A549 (cell line): ENCODE data around the gene MAGI1. TPM values are rescaled to one million over a fixed set of nuclear protein-coding genes. Genes with fewer than 3 reads are reported as not detected.

Experiments used
- ATAC-seq, 2 experiments: fragments of 200-7000 bp in 1 of 2; fragments of >200 bp in 1 of 2; cut with Nextera tagmentation in 1 of 2; cut with Tn5 transposase in 1 of 2; 3 replicates each; pipeline versions ENCODE4 v1.8.0 to v1.9.1; 2018 to 2020; ENCODE audit warnings: mild to moderate bottlenecking in 1 of 2, moderate library complexity in 1 of 2
- CTCF ChIA-PET: fragments of 300-600 bp; sonication (Branson Sonifier 250); formaldehyde crosslinking; extraction: SDS; loops from one replicate; lab custom pipeline; 2021; ENCODE audit warnings: antibody characterized with exemption, inconsistent platforms; lab: Yijun Ruan, JAX
- POLR2A ChIA-PET: fragments of 350-600 bp; formaldehyde crosslinking; extraction: SDS; loops from one replicate; lab custom pipeline; 2021; ENCODE audit warnings: antibody characterized with exemption, inconsistent platforms; lab: Yijun Ruan, JAX
- DNase-seq, 2 experiments: peaks; one replicate each; pipeline versions ENCODE4 v3.0.0 to v3.0.0-alpha.2; 2011 to 2016; ENCODE audit warnings: low read depth in 1 of 2, low spot score in 1 of 2
- FAIRE-seq: peaks from 2 replicates; lab custom pipeline; 2011; peaks lifted over from hg19 to GRCh38; lab: Jason Lieb, UNC
- H3K27ac ChIP-seq, 2 experiments: fragments of >200 bp; sonication (Bioruptor Twin); formaldehyde crosslinking; 3 replicates each; pipeline ENCODE4 v1.5.1; 2016 to 2017
- H3K4me1 ChIP-seq: fragments of >200 bp; sonication (Bioruptor Twin); formaldehyde crosslinking; 3 replicates; pipeline ENCODE4 v1.6.1; 2016
- H3K4me2 ChIP-seq: fragments of >200 bp; sonication (Bioruptor Twin); formaldehyde crosslinking; 3 replicates; pipeline ENCODE4 v1.6.1; 2016
- H3K4me3 ChIP-seq: fragments of >200 bp; sonication (Bioruptor Twin); formaldehyde crosslinking; 3 replicates; pipeline ENCODE4 v1.5.1; 2016
- H3K9me3 ChIP-seq: fragments of >200 bp; sonication (Bioruptor Twin); formaldehyde crosslinking; 3 replicates; pipeline ENCODE4 v1.6.1; 2016
- ATOH8 ChIP-seq: fragments of 250-450 bp; sonication (Bioruptor Pico); IDR thresholded peaks from 2 replicates; pipeline ENCODE4 v1.5.0; 2020; ENCODE audit warnings: low read depth, mild to moderate bottlenecking, moderate library complexity
- BHLHE40 ChIP-seq: IDR thresholded peaks from 2 replicates; pipeline ENCODE4 v1.6.1; 2012; ENCODE audit warnings: low read depth, low read length, inconsistent platforms
- CBX2 ChIP-seq: fragments of 200-600 bp; sonication (generic); IDR thresholded peaks from 2 replicates; pipeline ENCODE4 v1.6.1; 2016; ENCODE audit warnings: low read depth, mild to moderate bottlenecking, borderline replicate concordance
- CBX8 ChIP-seq: fragments of 200-600 bp; sonication (generic); IDR thresholded peaks from 2 replicates; pipeline ENCODE4 v1.6.1; 2016
- CEBPB ChIP-seq, 2 experiments: fragments of >200 bp in 1 of 2; sonication (Bioruptor Twin) in 1 of 2; formaldehyde crosslinking in 1 of 2; IDR thresholded peaks; 2 replicates each; pipeline ENCODE4 v1.6.1; 2012 to 2016
- CHD4 ChIP-seq: fragments of 200-600 bp; sonication (generic); IDR thresholded peaks from 2 replicates; pipeline ENCODE4 v1.6.1; 2016; ENCODE audit warnings: antibody characterized with exemption, mild to moderate bottlenecking, borderline replicate concordance
- CTCF ChIP-seq: fragments of >200 bp; sonication (Bioruptor Twin); formaldehyde crosslinking; IDR thresholded peaks from 3 replicates; pipeline ENCODE4 v1.5.1; 2016
- ELK1 ChIP-seq: fragments of 150-350 bp; IDR thresholded peaks from 2 replicates; pipeline ENCODE4 v1.6.1; 2014; ENCODE audit warnings: low read depth, mild to moderate bottlenecking, low read length
- FOSL2 ChIP-seq, 2 experiments: fragments of 450-650 bp in 1 of 2; fragments of >200 bp in 1 of 2; sonication (Bioruptor Twin) in 1 of 2; formaldehyde crosslinking; IDR thresholded peaks; 2 replicates each; pipeline versions ENCODE4 v1.5.0 to v1.6.1; 2016 to 2020; ENCODE audit warnings: mild to moderate bottlenecking in 1 of 2, moderate library complexity in 1 of 2
- FOXS1 ChIP-seq: fragments of 250-450 bp; sonication (Bioruptor Pico); IDR thresholded peaks from 2 replicates; pipeline ENCODE4 v1.5.0; 2020; ENCODE audit warnings: mild to moderate bottlenecking, moderate library complexity
- GATA3 ChIP-seq: IDR thresholded peaks from 2 replicates; pipeline ENCODE4 v1.6.1; 2012; ENCODE audit warnings: borderline replicate concordance
- HOXA7 ChIP-seq: fragments of 250-450 bp; sonication (Bioruptor Pico); IDR thresholded peaks from 2 replicates; pipeline ENCODE4 v1.5.0; 2020; ENCODE audit warnings: mild to moderate bottlenecking, moderate library complexity
- HOXB5 ChIP-seq: fragments of 250-450 bp; sonication (Bioruptor Pico); IDR thresholded peaks from 2 replicates; pipeline ENCODE4 v1.5.0; 2020; ENCODE audit warnings: mild to moderate bottlenecking, moderate library complexity
- JUN ChIP-seq, 2 experiments: fragments of >200 bp; sonication (Bioruptor Twin); formaldehyde crosslinking; IDR thresholded peaks; 2 replicates in 1 of 2; 3 replicates in 1 of 2; pipeline ENCODE4 v1.6.1; 2016 to 2017
- MAFK ChIP-seq: fragments of 450-650 bp; IDR thresholded peaks from 2 replicates; pipeline ENCODE4 v1.6.1; 2014; ENCODE audit not compliant: partially characterized antibody
- MYC ChIP-seq: IDR thresholded peaks from 2 replicates; pipeline ENCODE4 v1.6.1; 2012; ENCODE audit warnings: mild to moderate bottlenecking, inconsistent platforms, low read length, improper control_type of control experiment, borderline replicate concordance
- NFE2L2 ChIP-seq: fragments of 150-350 bp; conservative IDR thresholded peaks from 2 replicates; pipeline ENCODE4 v1.6.1; 2014; ENCODE audit warnings: low read length
- PBX3 ChIP-seq: IDR thresholded peaks from 2 replicates; pipeline ENCODE4 v1.6.1; 2012
- RAD21 ChIP-seq, 2 experiments: fragments of >200 bp in 1 of 2; sonication (Bioruptor Twin) in 1 of 2; formaldehyde crosslinking in 1 of 2; IDR thresholded peaks in 1 of 2; conservative IDR thresholded peaks in 1 of 2; 2 replicates in 1 of 2; 3 replicates in 1 of 2; pipeline ENCODE4 v1.6.1; 2012 to 2018; ENCODE audit warnings: inconsistent platforms in 1 of 2
- RARB ChIP-seq: fragments of 250-450 bp; sonication (Bioruptor Pico); IDR thresholded peaks from 2 replicates; pipeline ENCODE4 v1.8.0; 2021; ENCODE audit warnings: mild to moderate bottlenecking, moderate library complexity
- RCOR1 ChIP-seq: fragments of 150-350 bp; IDR thresholded peaks from 2 replicates; pipeline ENCODE4 v1.6.1; 2014; ENCODE audit warnings: antibody characterized with exemption, low read length, low read depth
- RFX5 ChIP-seq: fragments of 450-650 bp; IDR thresholded peaks from 2 replicates; pipeline ENCODE4 v1.7.1; 2014; ENCODE audit warnings: antibody characterized with exemption, mild to moderate bottlenecking, moderate library complexity
- ZC3H11A ChIP-seq: fragments of 450-650 bp; IDR thresholded peaks from 2 replicates; pipeline ENCODE4 v1.6.1; 2014; ENCODE audit warnings: antibody characterized with exemption, mild to moderate bottlenecking
- ZFP36 ChIP-seq: fragments of 450-650 bp; IDR thresholded peaks from 2 replicates; pipeline ENCODE4 v1.6.1; 2014; ENCODE audit warnings: borderline replicate concordance; ENCODE audit not compliant: partially characterized antibody
- WGBS: methylation state at CpG from one replicate; pipeline ENCODE4 v1.1.6; 2017; ENCODE audit errors: missing lambda C conversion rate; 5-methylcytosine and 5-hydroxymethylcytosine counted together
- polyA plus RNA-seq, 4 experiments: library from polyadenylated mRNA; depleted of rRNA in 3 of 4; stranded (reverse); fragments of >200 nt; fragmentation: RNase III in 1 of 4; extraction: RNeasy Plus Mini Kit Qiagen cat#74134 plus additional on column Dnase treatment in 1 of 4; gene quantifications; 2 replicates in 3 of 4; 3 replicates in 1 of 4; pipeline ENCODE4 v1.2.3, GENCODE V29; 2011 to 2017

The MAGI1 gene
- polyA plus RNA-seq, 2 of the 4 experiments (the other 2 are of a cell fraction): 4.7 to 6.6 TPM

- no peak for TF ChIP-seq ATOH8 (CRISPR knock-in tag)
- TF ChIP-seq NFE2L2: no peak
- TF ChIP-seq FOXS1 (CRISPR knock-in tag): no peak
These were observed 476.3 kb downstream of the MAGI1 start (continued) for GRCh38 chr3:65562447-65562846.

GRCh38 chr3:65561617-65562016 lies 477.1 kb downstream of the MAGI1 start:
- H3K4me1 ChIP-seq: no peaks in the 10 kb centered on the region
- H3K9me3 ChIP-seq: no peaks in the 10 kb centered on the region
- no peak overlapping the region for H3K4me2 ChIP-seq
- CTCF ChIA-PET: interaction anchor here (1.2 to 1.6 kb wide), 2 partner anchors 14 to 70 kb away, joined by 3 to 4 read pairs; no protein-coding TSS in a partner anchor
- POLR2A ChIA-PET: no interaction called here
- WGBS: 58% methylated on average over 3 of the region's 3 CpGs
- TF ChIP-seq PBX3 (no peak), MYC (no peak), JUN (IDR thresholded peaks at IDR 0.05) (no peak), CEBPB (IDR thresholded peaks at IDR 0.05) (no peak), HOXA7 (no peak), HOXB5 (CRISPR knock-in tag) (no peak), BHLHE40 (no peak), CBX8 (no peak), RAD21 (conservative IDR thresholded peaks at IDR 0.05 in 1 of 2, IDR thresholded peaks at IDR 0.05 in 1 of 2) (no peak), CTCF (no peak), ELK1 (no peak), FOSL2 (IDR thresholded peaks at IDR 0.05) (no peak), FOSL2 (CRISPR knock-in tag; IDR thresholded peaks at IDR 0.05) (no peak), RARB (CRISPR knock-in tag) (no peak), GATA3 (no peak), RCOR1 (no peak), CHD4 (no peak)
- DNase-seq (no peak), FAIRE-seq (no peak), ATAC-seq (no peak)
- H3K4me3 ChIP-seq: no peak overlapping the region
- no peak overlapping the region for H3K27ac ChIP-seq

GRCh38 chr3:65560901-65561300 lies 477.8 kb downstream of the MAGI1 start:
- ChIA-PET CTCF (interaction anchor here (1.2 to 1.6 kb wide), 2 partner anchors 13 to 70 kb away, joined by 3 to 4 read pairs; no protein-coding TSS in a partner anchor), POLR2A (no interaction called here)
- no peak for ATAC-seq
- FAIRE-seq: no peak
- Histone ChIP-seq H3K4me3 (no peak overlapping the region), H3K4me2 (no peak overlapping the region), H3K4me1 (no peaks in the 10 kb centered on the region), H3K27ac (no peak overlapping the region)
- WGBS: 83% methylated on average over 4 of the region's 4 CpGs
- DNase-seq: no peak
- TF ChIP-seq RFX5: no peak
- no peak for TF ChIP-seq MAFK
- TF ChIP-seq BHLHE40: no peak
- no peak for TF ChIP-seq FOXS1 (CRISPR knock-in tag)
- no peak for TF ChIP-seq ZFP36
- TF ChIP-seq ZC3H11A: no peak
- TF ChIP-seq CBX2: no peak
- TF ChIP-seq, all 56 proteins: peak for 0
- H3K9me3 ChIP-seq: no peaks in the 10 kb centered on the region
